Germinal center (tissue), 1 donor: ENCODE results near the gene FAM53A.

Source experiments
- DNase-seq: peaks from one replicate; pipeline ENCODE4 v3.0.0; 2012; ENCODE audit warnings: mixed read lengths, low spot score

The FAM53A gene

DNA sequence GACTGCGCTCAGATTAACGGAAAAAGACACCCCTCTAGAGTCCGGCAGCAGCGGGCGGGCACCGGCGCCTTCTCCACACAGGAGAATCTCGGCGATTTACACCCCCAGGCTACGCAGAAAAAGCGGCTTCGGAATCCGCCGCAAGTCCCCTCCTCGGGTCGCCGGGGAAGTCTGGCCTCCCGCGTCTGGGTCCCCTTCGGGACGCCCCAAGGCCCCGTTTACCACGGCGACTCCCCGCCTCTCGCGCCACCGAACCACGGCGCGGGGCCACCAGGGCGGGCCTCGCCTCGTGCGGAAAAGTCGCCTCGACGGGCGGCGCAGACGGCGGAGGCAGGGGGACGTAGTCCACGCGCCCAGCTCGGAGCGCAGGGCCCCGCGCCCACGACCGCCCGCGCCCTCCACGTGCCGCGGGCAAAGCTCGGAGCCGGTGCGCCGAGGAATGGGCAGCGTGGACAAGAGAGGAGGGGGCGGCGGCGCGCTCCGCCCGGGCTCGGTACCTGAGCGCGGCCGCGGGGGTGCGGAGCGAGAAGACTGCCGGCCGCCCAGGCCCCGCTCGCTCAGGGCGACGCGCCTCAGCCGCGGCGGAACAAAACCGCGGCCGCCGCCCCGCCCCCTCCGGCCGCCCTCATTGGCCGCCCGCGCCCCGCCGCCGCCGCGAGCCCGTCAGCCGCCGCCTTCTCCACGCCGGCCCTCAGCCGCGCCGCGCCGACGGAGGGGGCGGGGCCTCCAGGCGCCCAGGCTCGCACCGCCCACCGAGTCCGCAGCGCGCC lies at the start of gene FAM53A:
TSS of gene FAM53A (minus strand) at position 578 of the 770 bp plus-strand sequence. CDS start 15,572 bp downstream, outside the sequence.
- DNase-seq, result peak; percentile 94

DNA sequence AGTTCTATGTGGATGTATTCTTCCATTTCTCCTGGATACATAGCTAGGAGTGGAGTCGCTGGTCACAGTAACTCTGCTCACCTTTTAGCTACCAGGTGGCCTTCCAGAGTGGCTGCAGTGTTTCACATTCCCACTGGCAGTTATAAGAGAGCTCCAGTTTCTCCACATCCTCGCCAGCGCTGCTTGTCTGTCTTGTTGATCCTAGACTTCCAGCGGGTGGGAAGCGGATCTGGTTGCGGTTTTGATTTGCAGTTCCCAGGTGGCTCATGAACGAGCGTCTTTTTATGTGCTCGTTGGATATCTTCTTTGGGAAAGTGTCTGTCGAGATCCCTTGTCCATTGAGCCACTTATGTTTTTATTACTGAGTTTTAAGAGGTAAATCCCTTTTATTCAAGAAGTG lies 48.8 kb upstream of the FAM53A start:
- no peak for DNase-seq

- no peak for DNase-seq
Measured at GRCh38 chr4:1731180-1731579, 47.1 kb upstream of the FAM53A start.

DNA sequence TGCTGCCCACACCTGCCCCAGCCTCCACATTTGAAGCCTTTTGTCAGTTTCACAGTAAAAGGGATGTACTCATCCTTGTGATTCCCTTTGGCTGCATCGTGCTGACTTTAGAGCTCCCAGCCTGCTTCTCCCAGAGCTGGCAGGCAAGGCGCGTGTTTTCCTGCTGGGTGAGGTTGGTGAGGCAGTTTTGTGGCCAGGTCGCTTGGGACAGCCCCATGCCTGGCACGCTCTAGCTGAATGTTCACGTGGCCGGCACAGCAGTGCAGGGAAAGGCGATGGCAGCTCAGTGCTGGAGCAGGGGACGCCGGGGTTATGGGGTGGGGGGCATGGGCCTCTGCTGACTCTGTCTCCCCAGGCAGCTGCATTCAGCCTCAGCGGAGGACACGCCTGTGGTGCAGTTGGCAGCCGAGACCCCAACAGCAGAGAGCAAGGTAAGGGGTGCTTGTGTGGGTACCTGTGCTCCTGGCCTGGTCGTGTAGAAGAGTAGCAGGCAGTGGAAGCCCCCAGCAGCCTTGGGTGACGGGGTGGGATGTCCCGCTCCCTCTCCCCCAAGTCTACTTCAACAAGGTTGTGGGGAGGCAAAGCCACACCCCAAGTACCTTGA lies 46.5 kb upstream of the FAM53A start:
- DNase-seq, result no peak

DNA sequence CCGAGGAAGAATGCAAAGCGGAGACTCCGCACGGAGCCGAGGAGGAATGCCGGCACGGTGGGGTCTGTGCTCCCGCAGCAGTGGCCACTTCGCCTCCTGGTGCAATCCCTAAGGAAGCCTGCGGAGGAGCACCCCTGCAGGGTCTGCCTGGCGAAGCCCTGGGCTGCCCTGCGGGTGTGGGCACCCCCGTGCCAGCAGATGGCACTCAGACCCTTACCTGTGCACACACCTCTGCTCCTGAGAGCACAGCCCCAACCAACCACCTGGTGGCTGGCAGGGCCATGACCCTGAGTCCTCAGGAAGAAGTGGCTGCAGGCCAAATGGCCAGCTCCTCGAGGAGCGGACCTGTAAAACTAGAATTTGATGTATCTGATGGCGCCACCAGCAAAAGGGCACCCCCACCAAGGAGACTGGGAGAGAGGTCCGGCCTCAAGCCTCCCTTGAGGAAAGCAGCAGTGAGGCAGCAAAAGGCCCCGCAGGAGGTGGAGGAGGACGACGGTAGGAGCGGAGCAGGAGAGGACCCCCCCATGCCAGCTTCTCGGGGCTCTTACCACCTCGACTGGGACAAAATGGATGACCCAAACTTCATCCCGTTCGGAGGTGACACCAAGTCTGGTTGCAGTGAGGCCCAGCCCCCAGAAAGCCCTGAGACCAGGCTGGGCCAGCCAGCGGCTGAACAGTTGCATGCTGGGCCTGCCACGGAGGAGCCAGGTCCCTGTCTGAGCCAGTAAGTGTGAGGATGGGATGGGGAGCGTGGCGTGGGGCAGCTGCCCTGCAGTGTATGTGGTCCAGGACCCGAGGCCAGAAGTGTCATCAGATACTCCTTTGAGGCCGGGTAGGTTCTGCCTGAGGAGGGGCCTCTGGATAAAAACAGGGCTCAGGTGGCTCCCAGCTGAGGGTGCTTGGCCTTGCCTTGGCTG lies 44.2 kb upstream of the FAM53A start:
- DNase-seq, result no peak

DNA sequence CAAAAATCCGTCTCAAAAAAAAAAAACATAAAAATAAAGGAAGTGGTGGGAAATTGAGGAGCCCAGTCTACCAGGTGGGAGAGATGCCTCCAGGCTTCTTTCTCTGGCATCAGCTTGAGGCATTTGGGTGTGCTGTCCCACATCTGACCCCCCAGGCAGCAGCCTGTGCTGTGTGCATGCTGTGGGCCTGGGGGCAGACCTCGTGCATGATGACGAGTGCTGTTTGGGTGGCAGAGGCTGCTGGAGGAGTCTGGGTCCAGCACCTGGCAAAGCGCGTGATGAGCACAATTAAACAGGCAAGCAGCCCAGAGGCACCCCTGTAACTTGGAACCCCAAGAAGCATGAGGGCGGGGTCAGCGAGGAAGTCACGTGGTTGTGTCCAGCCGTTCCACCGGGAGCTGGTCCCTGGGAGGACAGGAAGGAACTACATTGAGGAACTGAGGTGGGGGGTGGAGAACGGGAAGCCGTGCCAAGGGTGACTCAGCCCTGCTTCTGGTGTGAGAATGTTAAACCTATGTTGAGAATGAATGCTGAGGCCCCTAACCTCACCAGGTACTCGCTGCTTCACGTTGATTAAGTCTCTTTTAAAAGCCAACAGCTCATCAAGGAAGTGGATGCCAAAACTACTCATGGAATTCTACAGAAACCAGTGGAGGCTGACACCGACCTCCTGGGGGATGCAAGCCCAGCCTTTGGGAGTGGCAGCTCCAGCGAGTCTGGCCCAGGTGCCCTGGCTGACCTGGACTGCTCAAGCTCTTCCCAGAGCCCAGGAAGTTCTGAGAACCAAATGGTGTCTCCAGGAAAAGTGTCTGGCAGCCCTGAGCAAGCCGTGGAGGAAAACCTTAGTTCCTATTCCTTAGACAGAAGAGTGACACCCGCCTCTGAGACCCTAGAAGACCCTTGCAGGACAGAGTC lies 43.3 kb upstream of the FAM53A start:
- DNase-seq, result no peak

DNA sequence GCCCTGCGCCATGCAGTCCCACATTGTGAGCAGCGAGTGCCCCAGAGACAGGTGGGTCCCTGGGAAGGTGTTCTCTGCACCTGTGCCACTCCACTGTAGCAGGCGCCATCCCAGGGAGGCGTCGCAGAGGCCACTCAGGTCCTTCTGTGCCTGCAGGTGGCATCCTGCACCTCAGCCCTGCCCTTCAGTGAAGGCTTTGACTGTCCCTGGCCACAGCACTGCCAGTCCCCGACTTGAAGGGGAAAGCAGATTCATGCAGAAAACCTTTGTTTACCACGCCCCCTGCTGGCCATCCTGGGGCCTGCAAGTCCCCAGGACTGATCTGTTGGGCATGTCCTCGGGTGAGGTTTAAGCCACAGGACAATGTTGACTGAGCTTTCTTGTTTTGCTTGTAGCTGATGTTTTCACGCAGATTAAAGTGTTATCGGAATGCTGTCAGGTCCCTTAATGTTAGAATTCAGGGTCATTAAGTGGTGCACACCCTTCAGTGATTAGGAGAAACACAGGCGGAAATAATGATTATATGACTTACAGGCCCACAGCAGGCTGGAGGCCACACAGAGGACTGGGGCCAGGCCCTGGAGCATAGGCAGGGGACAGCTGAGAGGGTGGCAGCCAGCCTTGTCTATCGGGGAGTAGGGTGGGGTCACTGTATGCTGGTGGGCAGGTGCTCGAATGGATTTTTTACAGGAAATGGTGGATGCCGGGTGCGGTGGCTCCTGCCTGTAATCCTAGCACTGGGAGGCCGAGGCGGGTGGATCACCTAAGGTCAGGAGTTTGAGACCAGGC lies 42.2 kb upstream of the FAM53A start:
- DNase-seq, result peak; percentile 77

GRCh38 chr4:1725521-1725920 lies 41.4 kb upstream of the FAM53A start:
- no peak for DNase-seq

GRCh38 chr4:1723131-1723801 lies 39.2 kb upstream of the FAM53A start:
- DNase-seq, result peak; percentile 67

DNA sequence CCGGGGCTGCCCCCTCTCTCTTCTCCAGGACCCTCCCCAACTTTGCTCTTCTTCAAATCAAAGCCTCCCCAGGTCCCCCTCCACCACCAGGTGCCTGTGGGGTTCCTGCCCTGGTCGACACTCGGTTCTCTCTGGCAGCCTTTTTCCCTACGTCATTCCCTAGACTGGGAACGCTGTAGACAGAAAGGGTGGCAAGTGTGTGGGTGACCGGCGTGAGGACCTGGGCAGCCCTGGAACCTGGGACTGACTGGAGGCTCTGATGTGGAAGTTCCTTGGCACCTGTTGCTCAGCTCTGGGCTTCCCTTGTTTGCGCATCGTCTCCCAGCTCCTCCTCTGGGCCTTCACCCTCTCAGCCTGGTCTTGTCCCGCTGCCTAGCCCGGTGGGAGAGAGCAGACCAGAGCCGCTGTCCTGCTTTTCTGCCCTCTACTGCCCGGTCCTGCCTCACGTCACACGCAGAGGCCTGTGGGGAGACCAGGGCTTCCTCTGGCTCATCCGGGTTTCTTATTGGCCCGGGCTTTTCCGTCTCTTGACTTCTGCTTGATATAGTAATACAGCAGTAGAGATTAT lies 38.5 kb upstream of the FAM53A start:
- DNase-seq, result no peak

DNA sequence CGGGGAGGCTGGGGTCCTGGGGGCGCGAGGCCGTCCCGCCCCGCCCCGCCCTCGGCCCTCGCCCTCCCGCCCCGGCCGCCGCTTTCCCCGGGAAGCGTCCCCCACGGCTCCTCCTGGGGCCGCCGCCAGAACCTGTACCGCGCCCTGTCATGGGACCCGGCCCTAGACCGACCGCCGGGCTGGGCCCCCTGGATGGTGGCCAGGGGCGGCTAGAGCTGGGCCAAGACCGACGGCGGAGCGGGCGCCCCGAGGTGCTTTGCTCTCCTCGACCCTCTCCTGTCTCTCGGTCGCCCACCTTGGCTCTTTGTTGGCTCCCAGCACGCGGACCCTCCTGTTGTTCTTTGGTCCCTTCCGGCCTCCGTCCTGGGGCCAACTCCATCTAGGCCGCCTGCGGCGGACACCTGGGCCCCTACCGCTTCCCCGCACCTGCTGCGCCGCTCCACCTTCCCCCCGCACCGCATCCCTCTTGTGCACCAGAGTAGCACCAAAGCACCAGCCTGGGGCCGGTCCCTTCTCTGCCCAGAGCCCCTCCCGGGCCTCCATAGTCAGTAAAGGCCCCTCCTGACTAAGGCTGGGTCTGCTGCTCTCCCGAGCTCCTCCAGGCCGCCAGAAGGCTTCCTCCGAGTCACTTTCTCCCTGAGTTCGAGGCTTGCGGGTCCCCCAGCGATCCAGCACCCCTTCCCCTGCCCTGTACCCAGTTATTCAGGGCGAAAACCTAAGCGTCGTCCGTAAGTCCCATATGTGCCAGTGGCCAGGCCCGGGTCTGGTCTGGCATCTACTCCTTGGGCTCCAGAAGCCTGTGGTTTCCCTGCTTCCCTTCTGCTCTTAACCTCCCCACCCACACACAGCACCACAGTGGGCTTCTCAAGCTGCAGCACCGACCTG lies 37.8 kb upstream of the FAM53A start:
- DNase-seq, result no peak

- peak; percentile 98 for DNase-seq
Measured at GRCh38 chr4:1721003-1721665, 37.0 kb upstream of the FAM53A start, which contains the start of the genes TACC3 and TMEM129. TSS of gene TACC3 (plus strand) at chr4:1721521. CDS start at chr4:1723422, 1,901 bp downstream. TSS of gene TMEM129 (minus strand) at chr4:1721323. CDS start at chr4:1720837, 486 bp downstream.

DNA sequence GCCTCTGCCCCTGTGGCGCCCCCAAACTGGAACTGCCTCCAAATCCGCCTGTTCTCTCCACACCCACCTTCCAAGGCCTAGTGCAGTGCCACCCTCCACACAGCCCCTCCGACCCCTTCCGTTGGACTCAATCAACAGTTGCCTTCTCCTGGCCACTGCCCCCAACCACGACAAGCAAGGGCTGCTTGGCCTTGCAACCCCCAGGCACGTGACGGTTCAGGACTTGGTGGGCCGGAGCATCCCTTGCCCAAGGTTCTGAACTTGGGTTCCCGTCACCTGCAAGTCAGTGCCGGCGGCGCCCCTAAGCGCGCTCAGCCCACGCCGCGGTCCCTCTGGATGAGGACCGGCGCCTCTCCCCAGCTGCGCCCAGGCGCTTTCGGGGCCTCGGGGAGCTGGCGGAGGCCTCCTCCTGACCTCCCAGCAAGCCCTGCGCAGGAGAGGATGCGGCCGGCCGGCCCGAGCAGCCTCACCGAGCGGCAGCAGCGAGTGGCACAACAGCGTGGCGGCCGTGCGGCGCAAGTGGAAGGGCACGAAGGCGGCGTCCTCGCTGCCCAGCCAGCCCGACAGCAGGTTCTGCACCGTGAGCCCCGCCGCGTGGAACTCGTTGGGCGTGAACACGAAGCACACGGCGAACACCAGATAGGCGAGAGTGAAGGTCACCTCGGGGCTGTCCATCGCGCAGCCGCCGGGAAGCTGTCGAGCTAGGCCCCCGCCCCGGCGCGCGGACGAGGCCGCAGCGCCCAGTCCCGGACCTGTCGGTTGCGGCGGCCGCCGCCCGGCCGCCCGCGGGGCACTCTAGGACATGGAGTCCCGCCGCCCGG lies 36.3 kb upstream of the FAM53A start:
- DNase-seq, result peak; percentile 44

DNA sequence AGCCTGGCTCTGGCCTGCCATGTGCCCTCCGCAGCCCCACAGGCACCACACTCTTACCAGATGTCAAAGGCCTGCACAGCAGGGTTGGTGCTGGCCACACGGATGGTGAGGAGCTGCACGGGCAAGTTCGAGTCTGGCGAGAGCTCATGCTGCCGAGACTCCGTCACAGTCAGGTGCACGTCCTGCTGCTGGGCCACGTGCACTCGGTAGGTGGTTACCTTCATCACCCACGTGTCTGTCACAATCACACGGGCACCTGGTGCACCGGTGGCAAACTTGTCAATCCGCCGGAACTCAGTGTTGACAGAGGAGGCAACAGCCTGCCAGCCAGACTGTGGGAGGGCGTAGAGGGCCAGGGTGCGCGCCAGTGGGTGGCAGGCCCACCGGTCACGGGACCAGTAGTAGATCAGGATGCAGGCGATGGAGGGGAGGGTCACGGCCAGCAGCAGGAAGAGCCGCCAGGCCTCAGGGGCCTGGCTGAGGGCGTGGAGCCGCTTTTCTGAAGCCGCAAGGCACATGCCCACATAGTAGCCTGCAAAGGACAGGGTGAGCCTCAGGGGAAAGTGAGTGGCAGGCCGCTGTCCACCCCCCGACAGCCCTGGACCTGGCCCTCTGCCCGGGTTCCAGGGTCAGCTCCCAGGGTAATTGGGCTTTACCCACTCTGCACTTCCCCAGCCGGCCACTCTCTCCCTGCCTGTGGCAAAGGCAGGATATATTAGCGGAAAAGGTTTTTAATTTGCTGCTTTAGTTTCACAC lies 34.2 kb upstream of the FAM53A start:
- peak; percentile 54 for DNase-seq

- no peak for DNase-seq
Measured at GRCh38 chr4:1717129-1718094, 33.3 kb upstream of the FAM53A start.
